HG03175 (cell line): Measurements from ENCODE around the gene RABL2B.

Experiments used
- ATAC-seq: cut with Tn5 transposase; IDR thresholded peaks from one replicate; pipeline ENCODE4 v1.9.1; 2021; ENCODE audit warnings: mild to moderate bottlenecking, moderate library complexity; ENCODE audit not compliant: unreplicated experiment

The RABL2B gene

GRCh38 chr22:50738649-50739227 is 44.7 kb downstream of the RABL2B start:
- no peak for ATAC-seq

- no peak for ATAC-seq
Measured at GRCh38 chr22:50737728-50738648, 45.4 kb downstream of the RABL2B start, which contains the start of gene ACR. ACR (plus strand) TSS chr22:50738204; CDS start chr22:50738236, 32 bp downstream.

DNA sequence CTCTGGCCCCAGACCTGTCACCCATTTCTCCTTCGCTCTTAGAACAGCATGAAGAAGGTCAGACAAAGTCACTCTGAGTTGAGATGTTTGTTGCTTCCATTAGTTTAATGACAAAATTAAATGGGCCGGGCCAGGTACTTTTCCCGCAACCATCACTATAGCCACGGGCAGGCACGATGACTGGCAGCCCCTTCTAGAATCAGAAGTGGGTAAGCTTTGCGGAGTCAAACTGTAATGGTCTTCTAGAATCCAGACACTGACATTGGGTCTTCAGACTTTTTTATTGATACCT is 47.8 kb downstream of the RABL2B start:
- no peak for ATAC-seq

- no peak for ATAC-seq
Measured at GRCh38 chr22:50734986-50735738, 48.3 kb downstream of the RABL2B start.

- no peak for ATAC-seq
Measured at GRCh38 chr22:50734343-50734771, 49.1 kb downstream of the RABL2B start.

GRCh38 chr22:50733521-50734342 is 49.7 kb downstream of the RABL2B start:
- no peak for ATAC-seq

DNA sequence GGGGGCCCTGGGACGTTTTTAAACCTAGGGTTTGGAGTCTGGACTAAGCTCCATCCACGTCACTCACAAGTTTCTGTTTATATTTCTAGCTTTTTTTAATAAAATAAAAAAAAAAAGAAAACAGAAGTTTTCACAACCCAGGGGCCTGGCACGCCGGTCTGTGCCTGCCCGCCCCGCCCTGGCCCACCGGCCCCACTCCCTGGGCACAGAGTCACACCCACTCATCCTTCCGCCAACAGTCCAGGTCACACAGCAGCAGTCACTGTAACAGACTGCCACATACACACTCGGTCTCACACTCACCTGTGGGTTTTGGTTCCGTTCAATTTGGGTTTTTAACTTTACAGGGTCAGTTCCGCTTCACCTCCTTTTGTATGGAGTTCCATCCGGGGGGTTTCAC is 50.8 kb downstream of the RABL2B start:
- no peak for ATAC-seq

- ATAC-seq: no peak
Measured at GRCh38 chr22:50731811-50732624, 51.4 kb downstream of the RABL2B start.

DNA sequence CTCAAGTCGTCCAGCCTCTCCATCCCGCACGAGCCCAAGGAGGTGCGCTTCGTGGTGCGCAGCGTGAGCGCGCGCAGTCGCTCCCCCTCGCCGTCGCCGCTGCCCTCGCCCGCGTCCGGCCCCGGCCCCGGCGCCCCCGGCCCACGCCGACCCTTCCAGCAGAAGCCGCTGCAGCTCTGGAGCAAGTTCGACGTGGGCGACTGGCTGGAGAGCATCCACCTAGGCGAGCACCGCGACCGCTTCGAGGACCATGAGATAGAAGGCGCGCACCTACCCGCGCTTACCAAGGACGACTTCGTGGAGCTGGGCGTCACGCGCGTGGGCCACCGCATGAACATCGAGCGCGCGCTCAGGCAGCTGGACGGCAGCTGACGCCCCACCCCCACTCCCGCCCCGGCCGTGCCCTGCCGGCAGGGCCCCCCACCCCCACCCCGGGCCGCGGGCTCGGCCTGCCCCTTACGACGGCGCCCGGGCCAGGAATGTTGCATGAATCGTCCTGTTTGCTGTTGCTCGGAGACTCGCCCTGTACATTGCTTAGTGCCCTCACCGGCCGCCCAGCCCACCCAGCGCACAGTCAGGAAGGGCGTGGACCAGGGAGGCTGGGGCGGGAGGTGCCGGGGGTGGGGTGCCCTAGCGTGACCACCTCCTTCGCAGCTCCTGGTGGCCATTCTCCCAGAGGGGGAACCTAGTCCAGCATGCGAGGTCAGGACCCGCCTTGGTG is 52.3 kb downstream of the RABL2B start:
- no peak for ATAC-seq

- ATAC-seq: no peak
Measured at GRCh38 chr22:50730013-50730891, 53.2 kb downstream of the RABL2B start.

DNA sequence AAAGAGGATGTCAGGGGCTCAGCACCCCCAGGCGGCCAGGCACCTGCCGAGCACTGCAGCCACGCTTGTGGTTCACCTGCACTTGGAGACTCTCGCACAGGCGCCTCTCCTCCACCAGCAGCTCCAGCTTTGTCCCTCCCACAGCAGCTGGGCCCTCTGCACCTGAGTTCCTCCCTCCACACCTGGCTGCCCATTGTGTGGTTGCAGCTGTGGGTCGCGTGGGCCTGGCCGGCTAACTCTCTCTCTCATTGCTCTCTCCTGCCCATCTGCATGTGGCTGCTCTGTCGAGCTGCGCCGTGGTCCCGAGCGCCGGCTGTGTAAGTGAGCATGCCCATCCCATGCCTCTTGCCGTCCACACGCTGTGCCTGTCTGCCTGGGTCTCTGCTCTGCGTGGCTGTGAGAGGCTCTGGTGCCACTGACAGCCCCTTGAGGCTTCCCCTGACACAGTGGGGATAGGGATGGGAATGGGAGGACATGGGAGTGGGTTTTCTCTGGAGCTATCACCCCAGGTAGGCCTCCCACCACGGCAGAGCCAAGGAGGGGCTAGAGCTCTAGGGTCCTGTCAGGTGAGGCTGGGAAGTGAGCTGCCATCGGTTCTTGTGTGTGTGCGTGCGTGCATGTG is 53.9 kb downstream of the RABL2B start:
- no peak for ATAC-seq

DNA sequence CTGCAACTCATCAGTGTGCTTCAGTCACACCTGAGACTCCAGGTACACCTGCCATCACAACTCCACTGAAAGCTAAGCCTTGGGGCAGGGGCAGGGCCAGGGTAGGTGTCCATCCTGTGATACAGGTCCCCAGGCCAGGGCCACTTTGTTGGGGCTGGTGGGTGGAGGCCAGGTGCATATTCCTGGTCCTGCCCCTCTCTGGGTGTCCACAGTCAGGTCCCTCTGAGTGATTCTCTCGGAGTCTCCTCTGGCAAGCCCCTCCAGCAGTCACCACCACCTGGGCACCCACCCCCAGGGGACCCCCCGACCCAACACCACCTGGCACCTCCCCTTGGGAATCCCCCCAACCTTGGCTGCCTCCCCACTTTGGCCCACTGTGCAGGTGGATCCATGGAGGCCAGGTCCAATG is 54.9 kb downstream of the RABL2B start:
- ATAC-seq: no peak

GRCh38 chr22:50727678-50728522 is 55.5 kb downstream of the RABL2B start:
- ATAC-seq: no peak

- no peak for ATAC-seq
Measured at GRCh38 chr22:50726643-50727340, 56.6 kb downstream of the RABL2B start.

GRCh38 chr22:50725597-50725996 is 57.8 kb downstream of the RABL2B start:
- no peak for ATAC-seq

GRCh38 chr22:50724616-50725015 is 58.8 kb downstream of the RABL2B start:
- ATAC-seq: no peak
